ENCODE data around the gene TSPAN18. TPM values are rescaled to one million over a fixed set of nuclear protein-coding genes. Genes with fewer than 3 reads are reported as not detected.

Gene TSPAN18
- total RNA-seq, 3 donors from 2014 or later: 1.0 to 2.0 (median 1.8) TPM

DNA sequence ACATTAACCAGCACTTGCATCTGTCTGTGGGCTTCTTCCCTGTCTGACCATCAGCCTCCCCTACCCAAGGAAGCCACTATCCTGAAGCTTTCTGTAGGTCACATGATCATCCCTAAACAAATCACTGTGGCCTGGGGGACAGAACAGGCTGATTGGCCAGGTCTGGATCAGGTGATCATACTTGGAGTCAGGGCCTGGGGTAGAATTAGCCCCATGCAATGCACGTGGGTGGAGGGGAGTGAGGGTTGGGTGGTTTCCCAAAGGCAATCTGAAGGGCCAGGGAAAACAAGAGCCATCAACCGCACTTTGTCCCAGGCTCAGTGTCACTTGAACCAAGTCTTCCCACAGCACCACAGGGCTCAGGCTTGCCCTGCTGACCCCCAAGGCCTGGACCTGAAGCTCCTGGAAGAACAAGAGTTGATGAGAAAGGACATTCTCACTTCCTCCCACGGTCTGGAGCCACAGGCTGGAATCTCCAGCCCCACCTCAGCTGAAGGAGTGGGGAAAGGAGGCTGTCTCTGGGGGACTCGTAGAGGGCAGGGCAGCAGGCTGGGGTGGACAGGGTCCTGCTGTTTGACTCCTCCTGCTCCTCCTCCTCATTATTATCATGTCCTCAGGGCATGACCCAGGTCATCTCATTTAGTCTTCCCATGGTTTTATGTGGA is 31.5 kb upstream of the TSPAN18 start:
- DNase-seq (ENCODE audit: low spot score in 2 of 2): no peak
- H3K4me1 ChIP-seq: no peaks in the 10 kb centered on the region
- H3K27ac ChIP-seq: no peak overlapping the region
- H3K9me3 ChIP-seq: no peaks in the 10 kb centered on the region
- H3K36me3 ChIP-seq: no peaks in the 10 kb centered on the region
- H3K4me3 ChIP-seq: no peak overlapping the region
- H3K27me3 ChIP-seq: no peaks in the 10 kb centered on the region
- intact Hi-C loops (cut with DNase I; ENCODE audit: low total_unique reads): no loop called here
- no peak for TF ChIP-seq POLR2A (IDR thresholded peaks at IDR 0.05)
- no peak for TF ChIP-seq POLR2AphosphoS5 (IDR thresholded peaks at IDR 0.05)
- no peak for TF ChIP-seq CTCF (IDR thresholded peaks at IDR 0.05)

- H3K27me3 ChIP-seq: no peaks in the 10 kb centered on the region
- H3K4me1 ChIP-seq: no peaks in the 10 kb centered on the region
- H3K27ac ChIP-seq: no peak overlapping the region
- no peak overlapping the region for H3K4me3 ChIP-seq
- intact Hi-C loops (cut with DNase I; ENCODE audit: low total_unique reads): no loop called here
- H3K36me3 ChIP-seq: no peaks in the 10 kb centered on the region
- H3K9me3 ChIP-seq: peaks cover under 1 to 3% of the 10 kb centered on the region in 2 donors
- TF ChIP-seq CTCF (IDR thresholded peaks at IDR 0.05) (no peak), POLR2A (IDR thresholded peaks at IDR 0.05) (no peak), POLR2AphosphoS5 (IDR thresholded peaks at IDR 0.05) (no peak)
- no peak for DNase-seq (ENCODE audit: low spot score in 2 of 2)
Observed at GRCh38 chr11:44698252-44698912, 28.4 kb upstream of the TSPAN18 start.

DNA sequence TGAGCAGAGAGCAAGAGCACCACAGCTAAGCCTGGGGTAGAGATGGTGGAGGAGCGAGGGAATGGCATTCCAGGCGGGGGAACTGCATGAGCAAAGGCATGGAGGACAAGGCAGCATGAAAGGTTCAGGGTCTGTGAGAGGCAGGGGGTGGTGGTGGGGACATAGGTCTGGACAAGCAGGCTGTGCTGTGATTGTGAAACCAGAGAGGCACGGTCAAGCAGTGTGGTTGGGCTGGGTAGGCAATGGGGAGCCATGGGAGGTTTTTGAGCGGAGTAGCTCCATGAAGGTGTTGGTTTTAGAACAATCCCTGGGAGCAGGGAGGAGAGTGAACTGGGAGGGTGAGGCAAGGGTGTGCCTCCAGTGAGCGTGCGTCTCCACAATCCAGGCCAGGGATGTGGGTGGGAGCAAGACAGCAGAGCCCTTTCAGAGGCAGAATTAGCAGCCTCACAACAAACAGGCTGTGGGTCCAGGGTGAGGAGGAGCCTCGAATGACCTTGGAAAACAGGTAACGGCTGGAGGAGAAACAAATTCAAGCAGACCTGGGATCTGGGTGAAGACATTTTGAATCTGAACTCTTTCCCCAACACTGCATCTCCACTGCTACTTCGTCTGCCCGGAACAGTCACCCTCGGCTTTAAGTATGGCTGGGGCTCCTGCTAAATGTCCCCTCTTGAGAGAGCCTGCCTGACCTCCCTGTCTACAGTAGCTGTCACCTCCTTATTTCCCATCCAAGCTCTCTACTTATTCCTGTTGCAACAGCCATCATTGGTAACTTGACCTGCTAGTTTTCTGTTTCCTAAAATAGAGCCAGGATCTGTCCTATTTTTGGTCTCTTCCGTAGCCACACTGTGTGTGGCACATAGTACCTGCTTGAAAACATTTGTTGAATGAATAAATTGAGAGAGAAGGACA is 27.0 kb upstream of the TSPAN18 start:
- no peak overlapping the region for H3K27ac ChIP-seq
- no peak overlapping the region for H3K4me3 ChIP-seq
- TF ChIP-seq POLR2A (IDR thresholded peaks at IDR 0.05) (no peak), CTCF (IDR thresholded peaks at IDR 0.05) (no peak), POLR2AphosphoS5 (IDR thresholded peaks at IDR 0.05) (no peak)
- no peaks in the 10 kb centered on the region for H3K4me1 ChIP-seq
- intact Hi-C loops (cut with DNase I; ENCODE audit: low total_unique reads): no loop called here
- no peak for DNase-seq (ENCODE audit: low spot score in 2 of 2)
- H3K36me3 ChIP-seq: no peaks in the 10 kb centered on the region
- peaks cover 8 to 9% of the 10 kb centered on the region in 2 donors for H3K9me3 ChIP-seq
- H3K27me3 ChIP-seq: no peaks in the 10 kb centered on the region

DNA sequence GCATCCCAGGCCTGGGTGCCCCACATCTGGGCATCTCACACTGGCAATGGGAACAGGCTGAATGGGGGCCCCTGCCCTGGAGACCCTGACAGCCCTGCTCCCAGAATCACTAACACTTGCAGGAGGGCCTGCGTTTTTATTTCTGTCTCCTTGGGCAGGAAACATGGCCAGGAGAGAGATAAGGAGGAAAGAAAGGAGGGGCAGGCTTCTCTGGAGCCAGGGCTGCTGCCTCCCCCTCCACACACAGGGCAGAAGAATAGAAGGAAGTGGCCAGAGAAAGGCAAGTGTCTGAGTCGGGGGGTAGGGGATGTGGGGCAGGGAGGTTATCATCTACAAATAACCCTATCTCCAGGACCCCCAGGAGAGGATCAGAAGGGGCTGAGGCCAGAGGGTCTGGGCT is 25.5 kb upstream of the TSPAN18 start:
- Histone ChIP-seq H3K27ac (no peak overlapping the region), H3K4me3 (no peak overlapping the region), H3K9me3 (peaks cover 8 to 9% of the 10 kb centered on the region in 2 donors), H3K4me1 (no peaks in the 10 kb centered on the region), H3K36me3 (no peaks in the 10 kb centered on the region), H3K27me3 (no peaks in the 10 kb centered on the region)
- no peak for TF ChIP-seq POLR2AphosphoS5 (IDR thresholded peaks at IDR 0.05)
- TF ChIP-seq POLR2A (IDR thresholded peaks at IDR 0.05): no peak
- TF ChIP-seq CTCF (IDR thresholded peaks at IDR 0.05): no peak
- no peak for DNase-seq (ENCODE audit: low spot score in 2 of 2)
- intact Hi-C loops (cut with DNase I; ENCODE audit: low total_unique reads): no loop called here

All from breast epithelium (tissue), 4 donors.